Measurements from ENCODE around the gene SLIT1.

Gene SLIT1

DNA sequence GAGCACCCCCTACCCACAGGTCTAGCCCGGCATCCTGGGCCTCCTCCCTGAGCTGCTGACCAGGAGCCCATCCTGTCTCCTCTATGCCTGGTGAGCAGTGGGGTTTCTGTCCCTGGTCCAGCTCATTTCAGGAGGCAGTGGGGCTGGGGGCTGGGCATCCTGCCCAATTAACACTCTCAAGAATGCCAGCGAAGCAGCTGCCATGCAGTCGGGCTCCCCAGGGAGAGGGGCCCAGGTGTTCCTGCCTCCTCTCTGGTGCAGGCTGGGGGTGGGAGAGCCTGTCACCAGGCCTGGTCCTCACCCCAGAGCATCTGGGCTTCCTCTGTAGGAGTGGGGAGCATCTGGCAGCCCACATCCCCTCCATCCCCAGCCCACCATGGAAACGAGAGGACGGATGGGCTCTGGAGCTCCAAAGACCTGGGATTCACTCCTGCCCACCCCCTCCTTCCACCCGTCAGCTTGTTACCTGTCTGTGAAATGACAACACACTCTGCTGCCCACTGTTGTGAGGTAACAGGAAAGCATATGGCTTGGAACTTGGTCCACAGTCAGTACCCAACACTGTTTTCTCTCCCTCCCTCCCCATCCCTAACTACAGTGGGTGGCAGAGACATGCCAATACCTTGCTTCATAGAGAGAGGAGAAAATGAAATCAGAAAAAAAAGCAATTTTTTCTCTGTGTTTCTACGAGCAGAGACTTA lies 69.1 kb downstream of the SLIT1 start:
- no peak for DNase-seq (ENCODE audit: low read depth in 1 of 2, low spot score in 1 of 2)

DNA sequence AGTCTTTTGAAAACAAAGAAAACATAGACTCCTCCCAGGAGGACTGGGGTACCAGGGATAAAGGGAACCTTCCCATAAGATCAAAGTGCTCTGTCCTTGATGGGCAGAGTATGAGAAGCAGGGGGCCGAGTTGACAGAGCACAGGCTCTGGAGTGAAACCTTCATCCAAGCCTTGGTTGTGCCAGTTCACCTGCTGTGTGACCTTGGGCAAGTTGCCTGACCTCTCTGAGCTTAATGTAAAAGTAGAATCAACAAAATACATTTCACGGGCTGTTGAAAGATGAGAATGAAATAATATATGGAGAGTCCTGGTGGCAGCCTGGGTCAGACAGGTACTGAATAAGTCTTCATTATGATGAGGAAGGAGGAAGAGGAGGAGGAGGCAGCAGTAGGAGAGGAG lies 69.9 kb downstream of the SLIT1 start:
- DNase-seq (ENCODE audit: low read depth in 1 of 2, low spot score in 1 of 2), result no peak

DNA sequence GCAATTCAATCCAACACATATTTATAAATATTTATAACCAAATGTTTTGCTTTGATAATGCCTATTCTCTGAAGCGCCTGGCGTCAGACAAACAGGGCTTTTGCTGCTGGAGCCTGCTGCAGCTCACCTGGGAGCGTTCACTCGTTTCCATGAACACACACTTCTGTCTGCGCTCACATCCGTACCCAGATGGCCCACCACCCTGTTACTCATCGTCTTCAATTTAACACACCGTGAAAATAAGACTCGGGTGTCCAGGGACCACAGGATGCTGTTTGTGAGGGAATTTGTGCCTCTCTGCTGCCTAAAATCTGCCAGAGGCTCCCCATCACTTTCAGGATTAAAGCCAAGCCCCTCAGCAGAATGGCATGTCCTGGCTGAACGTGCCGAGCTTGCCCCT lies 74.1 kb downstream of the SLIT1 start:
- no peak for DNase-seq (ENCODE audit: low read depth in 1 of 2, low spot score in 1 of 2)

DNA sequence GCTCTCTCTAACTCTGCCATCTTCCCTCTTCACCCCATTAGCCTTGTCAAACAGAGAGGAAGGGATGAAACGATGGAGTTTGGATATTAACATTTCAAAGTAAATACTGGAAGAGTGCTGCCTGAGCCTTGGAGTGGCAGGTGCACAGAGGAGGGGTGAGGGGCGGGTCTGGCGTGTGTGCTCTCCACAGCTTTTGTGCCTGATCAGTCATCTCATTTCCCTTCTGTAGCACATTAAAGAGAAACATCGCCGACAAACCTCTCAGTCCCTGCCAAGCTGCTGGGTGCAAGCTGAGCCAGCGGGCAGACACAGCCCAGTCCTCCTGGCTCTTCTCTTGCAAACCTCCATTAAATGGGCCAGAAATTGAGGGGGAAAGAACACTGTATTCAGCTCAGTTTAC lies 76.2 kb downstream of the SLIT1 start:
- no peak for DNase-seq (ENCODE audit: low read depth in 1 of 2, low spot score in 1 of 2)

DNA sequence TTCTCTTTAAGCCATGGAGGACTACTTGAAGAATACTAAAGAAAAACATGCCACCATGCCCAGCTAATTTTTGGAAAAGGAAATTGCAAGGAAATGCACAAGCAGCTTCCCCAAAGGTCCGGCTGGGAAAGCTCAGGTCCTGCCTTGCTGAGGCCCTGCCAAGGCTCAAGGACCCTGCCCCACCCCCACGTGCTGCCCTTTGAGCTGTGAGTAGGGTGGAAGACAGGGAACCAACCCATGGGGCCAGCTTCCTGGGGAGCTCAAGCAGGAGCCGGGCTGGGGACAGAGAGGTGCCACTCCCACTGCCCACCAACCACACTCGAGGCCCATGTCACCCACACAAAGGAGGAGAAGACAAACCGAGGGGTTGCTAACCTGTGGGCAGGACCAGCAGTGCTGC lies 78.2 kb downstream of the SLIT1 start:
- DNase-seq (ENCODE audit: low read depth in 1 of 2, low spot score in 1 of 2), result no peak

DNA sequence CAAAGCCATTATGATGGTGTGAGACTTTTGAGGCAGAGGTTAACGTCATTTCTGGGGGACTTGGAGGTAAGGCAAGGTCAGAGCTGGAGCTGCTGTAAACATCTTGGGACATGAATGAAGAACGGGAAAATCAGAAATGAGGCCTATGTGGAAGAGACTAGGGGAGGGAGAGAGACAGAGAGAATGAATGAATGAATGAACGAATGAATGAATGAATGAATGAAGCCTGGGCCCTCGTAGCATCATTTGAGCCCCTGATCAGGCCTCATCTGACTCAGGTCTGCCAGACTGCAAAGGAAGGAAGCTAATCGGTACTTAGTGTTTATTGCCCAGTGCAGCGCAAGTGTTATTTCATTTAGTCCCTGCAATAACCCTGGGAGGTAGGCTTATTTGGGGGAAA lies 79.6 kb downstream of the SLIT1 start:
- DNase-seq (ENCODE audit: low read depth in 1 of 2, low spot score in 1 of 2), result no peak

DNA sequence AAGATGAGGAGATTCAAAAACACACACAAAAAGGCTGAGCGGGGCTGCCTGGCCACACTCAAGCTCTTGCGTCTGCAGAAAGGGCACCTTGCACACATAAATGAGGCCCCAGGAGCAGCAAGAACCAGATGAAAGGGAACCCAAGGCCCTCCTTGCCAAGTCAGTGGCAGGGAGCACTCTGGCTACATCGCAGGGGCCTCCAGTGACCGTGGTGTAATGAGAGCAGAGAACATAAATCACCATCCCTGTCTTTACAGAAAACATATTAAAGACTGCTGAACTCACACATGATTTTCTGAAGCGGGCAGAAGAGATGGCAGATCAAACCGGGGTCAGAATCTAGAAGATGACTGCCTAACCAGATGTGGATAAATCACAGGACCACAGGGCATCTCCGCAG lies 80.5 kb downstream of the SLIT1 start:
- no peak for DNase-seq (ENCODE audit: low read depth in 1 of 2, low spot score in 1 of 2)

DNA sequence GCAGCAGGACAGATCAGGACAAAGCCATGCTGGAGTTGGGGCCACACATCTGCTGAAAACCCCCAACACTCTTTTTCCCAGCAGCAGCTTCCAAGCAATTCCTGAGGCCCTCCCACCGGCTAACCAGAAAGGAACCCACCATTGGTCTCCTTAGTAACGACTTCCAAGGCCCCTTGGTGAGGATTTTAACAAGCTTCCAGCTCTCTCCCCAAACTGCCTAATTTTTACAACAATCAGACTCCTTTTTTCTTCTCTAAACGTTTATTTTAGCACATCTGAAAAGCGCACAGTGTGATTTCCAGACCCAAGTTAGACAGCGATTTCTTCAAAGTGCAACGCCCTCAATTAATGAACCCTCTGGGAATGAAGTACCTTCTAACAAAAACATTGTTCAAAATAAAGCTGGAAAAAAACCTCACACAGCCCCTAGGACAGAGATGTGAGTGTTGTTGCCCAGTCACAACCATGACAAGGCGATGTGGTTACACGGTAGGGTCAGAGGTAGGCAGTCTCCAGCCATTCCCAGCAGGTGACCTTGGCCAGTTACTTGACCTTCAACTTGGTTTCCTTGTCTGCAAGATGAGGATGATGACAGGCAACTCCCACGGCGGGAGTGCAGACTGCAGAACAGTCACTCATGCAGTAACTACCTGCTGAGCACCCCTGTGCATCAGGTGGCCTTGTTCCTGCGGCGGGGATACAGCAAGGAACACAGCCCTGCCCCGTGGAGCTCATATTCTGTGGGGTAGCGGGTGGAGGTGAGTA lies 82.3 kb downstream of the SLIT1 start:
- DNase-seq (ENCODE audit: low read depth in 1 of 2, low spot score in 1 of 2), result no peak

DNA sequence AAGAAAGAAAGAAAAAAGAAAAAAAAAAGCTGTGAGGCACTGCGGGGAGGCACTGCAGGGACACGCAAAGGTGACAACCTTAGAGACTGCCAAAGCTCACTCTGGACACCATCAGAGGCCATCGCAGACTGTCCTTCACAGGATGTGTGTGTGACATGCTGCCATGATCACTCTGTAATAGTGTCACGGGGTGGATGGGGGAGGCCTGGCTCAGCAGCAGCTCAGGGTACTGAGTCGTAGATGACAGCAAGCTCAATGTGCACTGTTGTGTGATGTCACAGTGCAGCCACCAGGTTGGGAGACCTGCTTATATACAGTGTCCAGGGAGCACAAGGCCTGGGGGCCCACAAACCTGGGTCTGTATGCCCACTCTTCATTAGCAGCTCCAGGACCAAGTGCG lies 83.3 kb downstream of the SLIT1 start:
- no peak for DNase-seq (ENCODE audit: low read depth in 1 of 2, low spot score in 1 of 2)

DNA sequence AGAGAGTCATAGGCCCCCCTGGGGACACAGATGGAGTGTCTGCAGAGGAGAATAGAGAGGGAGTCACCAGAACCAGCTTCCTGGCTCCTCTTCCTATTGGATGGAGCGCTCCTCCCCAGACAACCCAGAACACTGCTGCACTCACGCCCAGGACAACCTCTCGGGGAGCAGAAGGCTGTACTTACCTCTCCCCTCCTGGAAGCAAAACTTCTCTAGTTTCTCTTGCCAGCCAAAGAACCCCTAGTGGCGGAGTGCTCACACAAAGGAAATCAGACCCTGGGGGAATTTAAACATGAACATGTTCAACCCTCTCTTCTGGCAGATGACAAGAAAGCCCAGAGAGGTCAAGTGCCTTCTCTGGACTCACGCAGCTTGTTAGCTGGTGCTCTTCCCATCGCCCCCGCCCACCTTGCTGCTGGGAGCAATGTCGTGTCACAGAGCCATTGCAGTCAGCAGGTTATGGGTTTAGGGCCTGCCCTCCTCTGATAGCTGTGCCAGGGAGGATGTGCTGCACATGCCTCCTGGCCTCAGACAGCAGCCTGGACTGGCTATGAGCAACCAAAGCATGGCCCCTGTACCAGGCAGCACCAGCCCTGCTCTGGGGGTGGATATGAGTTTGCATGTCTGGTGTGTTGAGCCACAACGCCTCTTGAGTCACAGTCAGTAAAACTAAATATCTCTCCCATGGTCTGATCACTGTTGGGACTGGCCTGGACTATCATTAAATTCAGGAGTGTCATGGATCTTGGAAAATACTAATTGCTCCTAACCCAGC lies 84.4 kb downstream of the SLIT1 start:
- no peak for DNase-seq (ENCODE audit: low read depth in 1 of 2, low spot score in 1 of 2)

DNA sequence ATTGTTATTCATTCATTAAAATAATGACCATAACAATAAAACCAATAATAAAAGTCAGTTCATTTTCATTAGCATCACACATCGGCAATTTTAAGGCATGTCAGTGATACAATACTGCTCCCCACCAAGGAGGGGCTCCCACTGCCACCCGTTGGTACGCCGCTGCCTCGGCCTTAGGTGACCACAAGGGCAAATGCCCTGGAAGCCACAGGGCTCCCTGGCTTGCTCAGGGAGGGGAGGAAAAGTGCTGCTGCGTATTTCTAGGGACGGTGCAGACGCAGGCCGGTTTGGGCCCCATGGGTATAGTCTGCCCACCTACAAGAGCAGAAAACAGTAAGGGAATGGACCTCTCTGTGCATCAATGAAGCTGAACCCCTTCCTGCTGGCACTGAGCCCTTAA lies 85.1 kb downstream of the SLIT1 start:
- DNase-seq (ENCODE audit: low read depth in 1 of 2, low spot score in 1 of 2), result no peak

DNA sequence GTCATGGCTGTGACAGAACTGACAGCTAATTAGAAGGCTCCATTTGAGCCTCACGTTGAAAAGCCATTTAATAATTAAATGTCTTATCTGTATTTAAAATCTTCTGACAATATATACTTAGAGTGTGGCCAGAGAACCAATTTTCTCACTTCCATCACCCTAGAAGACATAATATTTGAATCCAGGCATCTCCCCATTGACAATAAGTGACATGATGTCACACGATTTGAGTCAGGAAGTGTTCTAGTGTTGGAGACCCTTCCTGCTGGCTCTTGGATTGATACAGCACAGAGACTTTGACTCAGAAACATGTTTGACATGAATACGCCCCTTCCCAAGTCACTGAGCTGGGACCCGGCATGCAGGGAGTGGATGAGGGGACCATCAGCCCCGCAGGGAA lies 85.9 kb downstream of the SLIT1 start:
- no peak for DNase-seq (ENCODE audit: low read depth in 1 of 2, low spot score in 1 of 2)

DNA sequence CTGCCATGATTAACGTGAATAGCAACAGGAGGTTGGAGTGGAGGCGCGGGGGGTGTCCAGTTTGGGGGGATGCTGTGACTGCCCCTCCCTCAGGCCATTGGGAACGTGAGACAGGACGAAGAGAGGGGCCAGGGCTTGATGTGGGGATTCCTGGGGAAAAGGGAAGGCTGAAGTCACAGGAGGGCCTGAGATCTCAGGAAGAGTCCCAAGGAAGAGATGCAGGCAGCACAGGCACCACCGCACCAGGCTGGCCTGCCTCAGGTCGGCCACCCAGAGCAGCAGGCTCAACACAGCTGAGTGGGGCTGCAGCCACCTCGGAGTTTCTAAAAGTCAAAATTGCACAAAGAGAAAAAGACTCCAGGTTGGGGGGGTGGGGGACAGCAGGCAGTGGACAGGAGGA lies 86.7 kb downstream of the SLIT1 start:
- no peak for DNase-seq (ENCODE audit: low read depth in 1 of 2, low spot score in 1 of 2)

DNA sequence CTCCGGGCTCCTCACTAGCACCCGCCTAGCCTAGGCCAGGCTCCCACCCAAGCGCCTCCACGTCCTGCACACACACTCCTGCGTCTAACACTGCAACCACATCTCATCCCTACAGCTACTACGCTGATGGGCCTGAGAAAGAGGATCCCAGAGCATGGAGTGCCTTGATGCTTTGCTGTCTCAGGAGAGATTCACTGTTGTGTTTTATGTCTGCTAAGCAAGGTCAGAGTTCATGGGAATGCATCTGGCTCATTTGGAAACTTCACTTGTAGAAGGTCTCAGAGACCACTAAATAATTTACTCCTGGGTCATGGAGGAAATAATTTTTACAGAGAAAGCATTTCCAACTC lies 88.7 kb downstream of the SLIT1 start:
- DNase-seq (ENCODE audit: low read depth in 1 of 2, low spot score in 1 of 2), result no peak

DNA sequence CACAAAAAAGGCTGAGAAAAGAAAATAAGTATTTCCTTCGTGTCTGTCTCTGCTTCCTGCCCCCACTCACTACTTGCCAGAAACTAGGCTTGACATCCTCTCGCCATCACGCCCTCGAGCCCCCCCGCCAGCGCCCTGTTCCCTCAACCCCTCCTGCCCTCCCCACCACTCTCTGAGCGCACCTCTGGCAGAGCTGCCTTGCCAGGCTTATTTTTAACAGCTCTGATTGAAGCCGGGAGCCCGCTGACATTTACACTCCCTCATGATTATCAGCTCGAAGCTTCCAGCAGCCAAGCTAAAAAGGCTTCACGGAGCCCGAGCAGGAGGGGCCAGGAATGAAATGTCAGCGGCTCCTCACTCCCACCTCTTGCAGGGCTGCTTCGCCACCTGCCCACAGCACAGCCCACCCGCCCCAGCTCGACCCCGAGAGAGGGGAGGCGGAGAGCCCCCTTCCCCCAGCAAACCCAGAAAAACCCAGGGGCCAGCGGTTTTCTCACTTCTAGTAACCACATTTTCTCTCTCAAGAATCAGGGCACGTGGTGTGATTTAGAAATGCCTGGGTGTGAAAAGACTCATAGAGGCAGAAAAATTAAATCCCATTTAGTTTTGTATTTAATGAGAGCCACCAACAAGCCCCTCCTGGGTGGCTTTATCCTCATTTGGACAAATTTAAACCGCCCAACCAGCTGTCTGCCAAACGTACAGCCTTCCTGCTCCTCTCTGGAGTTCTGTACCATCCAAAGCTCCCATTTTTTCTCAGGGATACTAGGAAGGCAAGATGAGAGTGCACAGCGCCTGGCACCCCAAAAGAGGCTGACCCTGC lies 89.3 kb downstream of the SLIT1 start:
- DNase-seq (ENCODE audit: low read depth in 1 of 2, low spot score in 1 of 2), result no peak

DNA sequence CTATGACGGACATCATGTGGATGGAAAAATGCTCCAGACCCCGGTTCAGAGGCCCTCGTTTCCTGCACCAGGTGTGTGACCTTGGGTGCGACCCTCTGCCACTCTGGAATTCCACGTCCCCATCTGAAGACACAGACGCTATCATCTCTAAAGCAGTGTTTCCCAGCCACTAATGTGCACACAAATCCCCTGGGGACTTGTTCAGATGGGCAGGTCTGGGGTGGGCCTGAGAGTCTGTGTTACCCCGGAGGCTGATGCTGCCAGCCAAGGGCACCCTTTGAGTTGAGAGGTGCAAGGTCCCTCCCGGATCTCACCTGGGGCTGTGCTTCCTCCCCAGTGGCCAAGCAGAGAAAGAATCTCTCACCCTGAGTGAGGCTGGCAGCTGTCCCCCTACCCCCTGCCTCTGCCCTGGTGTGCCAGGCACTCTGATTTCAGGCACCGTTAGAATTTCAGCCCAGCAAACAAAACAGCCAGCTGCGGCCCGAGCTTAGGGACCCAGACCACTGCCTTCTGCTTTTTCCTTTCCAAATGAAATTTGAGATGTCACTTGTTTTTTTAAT lies 90.0 kb downstream of the SLIT1 start:
- no peak for DNase-seq (ENCODE audit: low read depth in 1 of 2, low spot score in 1 of 2)

DNA sequence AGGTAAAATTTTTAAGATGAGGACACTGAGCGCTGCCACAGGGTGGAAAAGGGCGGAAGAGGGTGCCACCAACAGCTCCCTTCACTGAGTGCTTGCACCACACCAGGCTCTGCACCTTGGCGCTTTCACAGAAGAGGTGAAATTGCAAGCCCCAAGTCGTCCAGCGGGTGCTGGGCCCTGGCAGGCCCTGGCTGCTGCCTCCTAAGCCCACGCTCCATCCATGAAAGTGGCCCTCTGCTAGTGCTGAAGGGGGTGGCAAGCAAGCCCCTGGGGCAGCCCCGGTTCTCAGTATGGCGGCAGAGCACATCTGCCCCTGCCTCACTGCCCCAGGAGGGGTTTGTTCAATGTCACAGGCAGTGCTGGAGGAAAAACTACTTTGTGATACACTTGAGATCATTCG lies 95.1 kb downstream of the SLIT1 start:
- no peak for DNase-seq (ENCODE audit: low read depth in 1 of 2, low spot score in 1 of 2)

DNA sequence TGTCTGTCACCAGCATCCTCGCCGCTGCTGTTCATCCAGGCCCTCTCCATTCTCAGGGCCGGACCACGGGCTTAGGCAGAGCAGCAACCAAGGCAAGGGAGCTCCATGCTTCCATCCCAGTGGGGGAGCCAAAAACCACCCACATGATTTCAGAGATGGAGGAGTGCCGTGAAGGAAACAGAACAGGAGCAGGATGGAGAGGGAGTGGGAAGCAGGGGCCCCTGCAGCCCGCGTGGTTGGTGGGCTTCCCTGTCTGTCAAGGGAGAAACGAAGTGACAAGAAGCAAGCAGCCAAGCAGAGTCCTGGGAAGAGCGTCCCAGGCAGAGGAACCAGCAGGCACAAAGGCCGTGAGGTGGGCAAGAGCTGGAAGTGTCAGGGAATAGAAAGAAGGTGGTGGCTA lies 95.7 kb downstream of the SLIT1 start:
- no peak for DNase-seq (ENCODE audit: low read depth in 1 of 2, low spot score in 1 of 2)

DNA sequence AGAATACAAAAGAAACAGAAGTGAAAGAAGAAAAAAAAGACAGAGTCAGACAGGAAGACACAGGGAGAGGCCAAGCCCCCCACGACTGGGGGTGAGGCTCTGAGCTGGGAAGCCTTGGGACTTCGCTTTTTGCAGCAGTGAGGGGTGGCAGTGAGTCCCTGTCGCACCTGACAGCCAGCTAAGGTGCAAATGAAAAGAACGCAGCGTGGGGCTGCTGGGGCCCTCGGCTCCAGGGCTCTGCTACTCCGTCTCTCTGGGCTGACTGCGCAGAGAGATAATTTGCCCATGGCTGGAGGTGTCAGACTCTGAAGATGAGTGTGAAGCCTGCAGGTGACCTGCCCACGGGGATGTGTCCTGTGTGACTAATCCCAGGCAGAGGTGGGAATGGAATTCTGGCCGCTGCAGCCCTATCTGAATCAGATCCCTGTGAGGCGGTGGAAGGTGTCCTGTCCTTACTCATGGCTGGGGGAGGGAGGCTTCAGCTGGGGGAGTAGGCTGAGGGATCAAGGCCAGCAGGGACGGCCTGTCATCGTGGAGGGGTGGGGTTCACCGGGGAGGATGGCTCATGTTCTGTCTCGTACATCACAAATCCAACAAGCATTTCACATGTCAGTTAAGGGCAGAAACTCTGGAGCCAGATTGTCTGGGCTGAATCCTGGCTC lies 96.4 kb downstream of the SLIT1 start:
- no peak for DNase-seq (ENCODE audit: low read depth in 1 of 2, low spot score in 1 of 2)

DNA sequence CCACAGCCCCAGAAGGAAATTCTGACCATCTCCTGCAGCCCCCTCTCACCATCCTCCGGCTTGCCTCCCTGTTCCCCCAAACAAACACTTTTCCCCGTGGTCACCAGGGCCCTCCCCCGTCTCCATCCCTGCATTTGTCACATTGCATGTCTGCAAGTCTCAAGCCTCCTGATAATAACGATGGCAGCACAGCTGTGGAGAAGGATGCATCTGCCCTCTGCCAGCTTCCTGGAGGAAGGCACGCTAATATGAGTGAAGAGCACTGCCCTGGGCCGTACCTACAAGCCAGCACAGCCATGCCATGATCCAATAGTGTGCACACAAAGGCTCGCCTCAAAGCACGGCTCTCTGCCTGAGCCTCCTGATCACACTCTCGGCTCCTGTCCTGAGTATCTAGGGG lies 98.5 kb downstream of the SLIT1 start:
- no peak for DNase-seq (ENCODE audit: low read depth in 1 of 2, low spot score in 1 of 2)

DNA sequence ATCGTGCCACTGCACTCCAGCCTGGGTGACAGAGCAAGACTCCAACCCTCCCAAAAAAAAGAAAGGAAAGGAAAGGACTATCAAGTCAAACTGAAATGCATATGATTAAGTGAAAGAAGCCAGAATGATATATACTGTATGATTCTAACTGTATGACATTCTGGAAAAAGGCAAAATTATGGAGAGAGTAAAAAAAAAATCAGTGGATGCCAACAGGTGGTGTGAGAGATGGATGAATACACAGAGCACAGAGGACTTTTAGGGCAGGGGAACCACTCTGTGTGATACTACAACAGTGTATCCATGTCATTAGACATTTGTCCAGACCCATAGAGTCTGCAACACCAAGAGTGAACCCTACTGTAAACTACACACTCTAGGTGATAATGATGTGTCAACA lies 99.2 kb downstream of the SLIT1 start:
- DNase-seq (ENCODE audit: low read depth in 1 of 2, low spot score in 1 of 2), result no peak

Data from stimulated activated CD4-positive, alpha-beta T cell treated with anti-CD3 and anti-CD28 coated beads, Interleukin-15, amount 100 ng/mL, for 1 hour (primary cell).